NCI-H526 treated with DMSO at 0.1 percent for 48 hours (cell line): ENCODE results near the gene MRGPRD.
"Not testable (repeated sequence)": the region's sequence is repeated elsewhere in the genome, so short reads cannot be mapped to it uniquely, and the experiment has no call there.

Source experiments
- DNase-seq: peaks from one replicate; lab custom pipeline; 2025; lab: John Stamatoyannopoulos, UW

MRGPRD gene

GRCh38 chr11:68993546-68993945 is 12.8 kb upstream of the MRGPRD start:
- no peak for DNase-seq

DNA sequence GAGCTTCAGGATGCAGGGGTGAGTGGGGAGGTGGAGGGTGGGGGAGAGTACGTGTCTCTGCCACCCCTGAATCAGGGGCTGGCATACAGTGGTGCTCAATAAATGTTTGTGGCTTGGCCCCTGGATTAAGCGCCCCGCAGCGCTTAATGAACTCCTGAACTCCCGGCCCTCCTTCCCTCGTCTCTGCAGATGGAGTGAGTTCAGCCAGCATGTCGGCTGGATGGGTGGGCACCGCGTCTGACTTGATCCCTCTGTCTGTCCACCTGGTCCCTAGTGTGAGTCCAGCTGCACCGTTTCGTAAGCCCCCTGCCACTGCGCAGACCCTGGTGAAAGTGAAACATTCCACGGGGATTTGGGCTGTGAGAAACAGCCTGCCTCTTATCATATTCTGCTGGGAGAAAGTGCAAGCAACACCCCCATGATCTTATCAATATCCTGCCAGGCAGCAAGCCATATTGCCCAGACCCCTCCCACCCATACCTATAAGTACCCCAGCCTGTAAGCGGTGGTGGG is 12.0 kb upstream of the MRGPRD start:
- no peak for DNase-seq

DNA sequence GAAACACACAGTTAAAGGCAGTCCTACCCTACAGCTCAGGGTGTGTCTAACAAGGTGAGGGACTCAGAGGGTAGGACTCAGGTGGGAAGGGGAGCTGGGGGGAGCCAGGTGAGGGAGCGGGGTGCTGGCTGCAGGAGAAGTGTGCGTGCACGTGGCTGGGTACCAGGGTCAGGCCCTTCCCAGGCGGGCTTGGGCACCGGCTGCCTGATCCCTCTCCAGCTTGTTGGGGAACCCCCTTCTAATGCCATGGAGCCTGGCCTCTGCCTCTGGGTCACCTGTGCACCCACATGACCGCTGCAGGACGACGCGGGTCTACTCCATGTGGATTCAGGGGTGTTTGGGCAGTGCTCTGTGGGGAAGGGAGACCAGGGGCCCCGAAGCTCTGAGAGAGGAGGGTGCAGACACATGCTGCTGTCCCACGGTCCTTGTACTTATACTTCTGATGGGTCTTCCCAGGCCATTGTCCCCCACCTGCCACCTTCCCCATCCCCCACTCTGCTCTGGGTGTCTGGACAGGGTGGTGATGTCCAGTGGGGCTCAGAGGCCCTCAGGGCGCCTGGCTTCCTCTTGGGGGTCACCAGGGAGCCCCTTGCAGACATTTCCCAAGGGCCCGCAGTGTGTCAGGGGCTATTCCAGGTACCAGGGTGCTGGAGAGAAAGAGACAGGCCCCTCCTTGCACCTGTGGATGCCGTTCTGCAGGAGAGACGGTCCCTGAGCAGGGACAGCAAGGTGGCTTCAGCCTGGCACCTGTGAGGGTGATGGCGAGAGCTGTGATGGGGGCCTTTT is 10.4 kb upstream of the MRGPRD start:
- no peak for DNase-seq

DNA sequence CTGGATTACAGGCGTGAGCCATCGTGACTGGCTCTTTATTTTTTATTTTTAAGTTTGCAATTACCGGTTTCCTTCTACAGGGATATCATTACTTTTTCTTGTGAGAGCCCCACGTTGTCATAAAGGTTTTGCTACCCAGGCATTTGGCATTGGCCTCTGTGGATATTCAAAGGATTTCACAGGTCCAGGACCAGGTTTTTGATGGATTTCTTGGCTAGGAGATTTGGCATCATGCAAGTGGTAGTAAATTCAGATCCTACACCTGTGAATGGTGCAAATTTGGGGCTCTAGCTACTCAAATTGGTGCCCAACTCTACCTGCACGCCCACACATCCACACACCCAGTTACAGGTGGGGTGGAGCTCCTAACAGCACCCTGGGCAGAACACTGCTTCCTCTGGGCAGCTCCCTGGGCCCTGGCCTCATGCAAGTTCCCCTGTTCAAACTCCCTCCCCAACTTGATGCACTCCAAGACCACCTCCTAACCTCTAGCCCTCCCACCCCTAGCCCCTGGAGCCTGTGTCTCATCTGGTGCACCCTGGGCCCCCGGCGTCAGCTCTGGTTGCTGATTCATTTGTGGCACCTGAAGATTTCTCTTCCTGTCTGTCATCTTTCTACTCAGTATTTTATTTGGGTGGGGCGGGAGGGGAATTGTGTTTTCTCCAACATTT is 9.3 kb upstream of the MRGPRD start:
- DNase-seq, result no peak

GRCh38 chr11:68988491-68988890 is 7.7 kb upstream of the MRGPRD start:
- no peak for DNase-seq

DNA sequence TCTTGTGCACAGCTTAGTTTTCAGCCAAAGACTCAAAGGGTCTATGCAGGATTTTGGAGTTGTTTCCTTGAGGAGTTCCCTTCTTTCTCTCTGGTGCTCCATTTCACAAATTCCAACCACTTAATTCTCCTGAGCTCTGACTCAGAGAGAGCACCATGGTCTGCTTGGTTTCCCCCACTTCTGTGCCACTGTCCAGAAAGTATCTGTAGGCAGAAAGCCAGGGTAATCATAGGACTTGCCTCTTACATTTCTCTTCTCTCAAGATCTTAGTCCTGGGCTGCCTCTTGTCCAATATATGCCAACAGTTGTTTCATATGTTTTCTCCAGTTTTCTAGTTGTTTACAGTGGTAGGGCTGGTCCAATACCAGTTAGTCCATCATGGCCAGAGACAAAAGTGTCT is 6.4 kb upstream of the MRGPRD start:
- no peak for DNase-seq

GRCh38 chr11:68983801-68984200 is 3.0 kb upstream of the MRGPRD start:
- DNase-seq, result no peak

- no peak for DNase-seq
These were observed 1.3 kb upstream of the MRGPRD start for GRCh38 chr11:68982134-68982533.

DNA sequence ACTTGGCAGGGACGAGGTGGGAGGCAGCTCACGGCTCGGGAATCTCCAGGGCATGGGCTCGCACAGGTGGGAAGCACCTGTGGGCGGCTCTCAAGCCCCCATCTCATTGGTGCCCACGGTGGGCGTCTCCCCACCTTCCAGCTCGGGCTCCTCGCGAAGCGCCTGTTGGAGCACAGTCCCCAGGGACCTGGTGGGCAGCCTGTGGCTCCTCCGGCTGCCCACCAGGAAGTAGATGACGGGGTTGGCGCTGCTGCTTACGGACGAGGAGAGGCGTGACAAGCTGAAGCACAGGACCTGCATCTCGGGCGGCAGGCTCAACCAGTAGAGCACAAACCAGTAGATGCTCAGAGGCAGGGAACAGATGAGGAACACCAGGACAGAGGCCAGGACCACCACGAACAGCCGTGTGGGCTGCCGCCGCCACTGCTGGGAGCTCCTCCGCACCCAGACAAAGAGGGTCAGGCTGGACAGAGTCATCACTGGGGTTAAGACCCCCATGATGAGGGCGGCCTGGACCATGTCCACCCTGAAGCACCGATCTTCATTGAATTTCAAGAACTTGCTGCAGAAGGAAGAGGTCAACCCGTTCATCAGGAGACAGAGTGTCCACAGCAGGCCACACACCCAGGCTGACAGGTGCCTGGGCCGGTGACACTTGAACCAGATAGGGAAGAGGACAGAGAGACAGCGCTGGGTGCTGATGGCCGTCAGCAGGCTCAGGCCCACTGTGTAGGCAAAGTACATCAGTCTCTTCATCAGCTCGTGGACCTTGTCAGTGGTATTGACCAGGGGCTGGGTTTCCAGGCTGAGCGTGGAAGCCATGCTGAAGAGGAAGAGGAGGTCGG is 633 bp downstream of the MRGPRD start:
- no peak for DNase-seq

DNA sequence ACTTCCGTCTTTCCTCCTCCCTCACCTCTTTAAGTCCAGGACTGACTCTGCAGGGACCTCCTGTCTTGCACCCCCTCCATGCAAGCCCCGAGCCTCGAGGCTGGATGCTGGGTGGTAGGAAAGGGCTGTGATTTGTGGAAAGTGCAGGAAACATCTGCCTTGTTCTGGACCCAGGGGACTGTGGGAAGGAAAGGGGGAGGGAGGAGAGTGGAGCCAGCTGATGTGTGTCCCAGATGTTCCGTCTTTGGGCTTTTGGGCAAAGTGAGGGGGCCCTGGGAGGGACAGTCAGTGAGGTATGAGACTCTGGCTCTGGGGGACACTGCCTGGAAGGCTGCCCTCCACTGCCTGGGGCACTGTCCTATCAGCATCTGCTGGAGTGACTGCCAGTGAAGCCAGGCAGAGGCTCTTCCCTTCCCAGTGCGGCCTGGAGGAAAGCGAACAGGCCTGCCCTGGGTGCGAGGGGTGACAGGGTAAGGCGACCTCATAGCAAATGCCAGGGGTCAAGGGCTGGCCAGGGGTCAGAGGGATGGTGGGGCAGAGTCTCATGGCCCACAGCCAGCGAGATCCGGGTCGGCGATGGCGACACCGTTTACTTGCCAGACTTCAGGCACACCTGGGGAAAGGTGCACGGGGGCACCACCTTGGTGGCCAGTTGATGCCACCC is 1.7 kb downstream of the MRGPRD start:
- DNase-seq, result no peak

DNA sequence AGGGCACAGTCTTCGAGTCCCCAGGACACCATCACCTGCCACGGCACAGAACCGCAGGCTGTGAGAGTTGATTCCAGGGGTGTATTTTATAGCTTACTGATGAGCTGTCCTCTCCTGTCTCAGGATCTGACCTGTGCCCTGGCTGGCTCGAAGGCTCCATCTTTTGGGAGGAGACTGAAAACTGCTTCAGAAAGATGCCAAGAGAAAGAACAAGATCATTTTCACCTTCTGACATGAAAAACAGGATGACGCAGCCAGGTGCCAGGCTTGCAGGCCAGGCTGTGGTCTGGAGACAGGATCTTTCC is 2.2 kb downstream of the MRGPRD start:
- DNase-seq, result no peak

GRCh38 chr11:68977781-68978625 is 2.8 kb downstream of the MRGPRD start:
- no peak for DNase-seq

GRCh38 chr11:68976563-68976962 is 4.2 kb downstream of the MRGPRD start:
- no peak for DNase-seq

DNA sequence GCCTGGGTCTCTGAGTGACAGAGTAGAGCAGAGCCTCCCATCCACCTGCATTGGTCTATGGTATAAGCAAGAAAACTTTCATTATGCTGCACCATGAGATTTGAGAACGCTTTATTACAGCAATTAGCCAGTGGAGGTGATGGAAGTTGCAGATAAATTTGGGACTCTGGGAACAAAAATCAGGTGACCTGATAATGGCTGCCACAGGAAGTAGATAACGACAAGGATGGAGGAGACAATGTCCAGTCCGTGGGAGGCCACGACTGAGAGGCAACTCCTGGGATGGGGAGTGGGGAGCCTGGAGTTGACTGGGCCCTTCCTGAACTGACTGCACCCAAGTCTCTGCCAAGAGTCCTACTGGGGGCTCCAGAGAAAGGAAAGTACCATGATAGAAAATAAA is 4.7 kb downstream of the MRGPRD start:
- DNase-seq, result no peak

DNA sequence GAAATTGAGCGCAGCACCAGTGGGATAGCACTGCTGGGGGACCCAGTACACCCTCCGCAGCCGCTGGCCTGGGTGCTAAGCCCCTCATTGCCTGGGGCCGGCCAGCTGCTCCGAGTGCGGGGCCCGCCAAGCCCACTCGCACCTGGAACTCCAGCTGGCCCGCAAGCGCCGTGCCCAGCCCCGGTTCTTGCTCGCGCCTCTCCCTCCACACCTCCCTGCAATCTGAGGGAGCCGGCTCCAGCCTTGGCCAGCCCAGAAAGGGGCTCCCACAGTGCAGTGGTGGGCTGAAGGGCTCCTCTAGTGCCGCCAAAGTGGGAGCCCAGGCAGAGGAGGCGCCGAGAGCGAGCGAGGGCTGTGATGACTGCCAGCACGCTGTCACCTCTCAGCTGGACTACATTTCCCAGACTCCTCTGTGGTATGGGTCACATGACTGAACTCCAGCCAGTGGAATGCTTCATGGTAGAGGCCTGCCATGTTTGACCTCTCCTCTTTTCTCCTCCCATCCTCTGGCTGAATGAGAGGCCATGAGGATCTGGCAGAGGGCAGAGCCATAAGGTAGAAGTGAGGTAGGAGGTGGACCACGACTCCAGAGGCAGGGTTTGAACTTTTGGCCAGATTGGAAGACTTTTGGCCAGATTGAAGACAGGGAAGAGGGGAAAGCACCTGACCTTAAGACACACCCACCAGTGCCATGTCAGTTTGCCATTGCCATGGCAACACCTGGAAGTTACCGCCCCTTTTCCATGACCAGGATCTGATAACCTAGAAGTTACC is 6.2 kb downstream of the MRGPRD start:
- no peak for DNase-seq

- DNase-seq, result not testable (repeated sequence)
These were observed 7.1 kb downstream of the MRGPRD start for GRCh38 chr11:68973706-68974105.

DNA sequence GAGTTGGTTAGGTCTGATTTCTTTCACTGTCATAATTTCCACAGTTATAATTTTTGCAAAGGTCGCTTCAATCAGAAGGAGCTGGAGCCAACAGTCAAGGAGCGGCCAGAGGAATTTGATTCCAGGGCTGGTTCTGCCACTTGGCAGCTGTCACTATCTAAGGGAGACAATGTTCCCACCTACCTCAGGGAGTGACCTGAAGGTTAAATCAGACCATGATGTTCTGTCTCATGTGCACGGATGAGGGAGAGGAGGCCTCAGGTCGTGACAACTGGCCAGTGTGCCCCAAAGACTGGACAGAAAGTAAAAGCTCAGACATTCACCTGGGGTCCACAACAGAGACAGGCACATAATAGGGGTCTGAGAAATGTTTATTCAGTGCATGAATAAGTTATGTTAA is 7.6 kb downstream of the MRGPRD start:
- no peak for DNase-seq

DNA sequence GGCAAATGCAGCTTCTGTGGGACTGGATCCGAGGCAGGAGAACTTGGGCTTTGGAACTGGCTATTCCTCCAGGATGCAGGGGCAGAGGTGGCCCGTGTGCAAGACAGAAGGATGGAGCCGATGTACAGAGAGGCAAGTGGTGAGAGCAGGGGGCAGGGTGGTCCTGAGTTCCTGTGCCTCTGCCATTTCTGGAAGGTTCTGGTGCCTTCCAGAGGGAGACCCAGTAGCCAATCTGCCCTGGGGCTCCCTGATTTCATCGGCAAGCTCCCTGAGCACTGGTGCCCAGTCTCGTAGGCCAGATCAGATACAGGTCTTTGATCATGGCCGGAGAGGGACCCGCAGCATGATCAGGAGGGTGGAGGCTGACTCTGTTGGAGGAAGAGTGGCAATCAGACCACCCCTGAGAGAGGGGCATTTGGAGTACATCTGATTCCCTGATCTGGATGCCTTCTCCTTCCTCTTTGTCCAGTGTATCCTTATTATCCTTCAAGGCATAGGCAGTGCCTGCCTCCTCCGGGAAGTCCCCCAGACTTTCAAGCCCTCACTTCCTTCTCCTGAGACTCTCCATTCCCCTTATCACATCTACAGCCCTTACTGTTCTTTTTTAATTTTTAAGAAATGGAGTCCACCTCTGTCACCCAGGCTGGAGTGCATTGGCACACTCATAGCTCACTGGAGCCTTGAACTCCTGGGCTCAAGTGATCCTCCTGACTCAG is 9.7 kb downstream of the MRGPRD start:
- DNase-seq, result no peak

- DNase-seq, result no peak
These were observed 11.4 kb downstream of the MRGPRD start for GRCh38 chr11:68969386-68969785.
